Central memory CD8-positive, alpha-beta T cell (primary cell): Measurements from ENCODE around the gene POLE3.
"Not testable (repeated sequence)": the region's sequence is repeated elsewhere in the genome, so short reads cannot be mapped to it uniquely, and the experiment has no call there.

Experiments used
- ATAC-seq: fragments of 150-1000 bp; cut with Tn5 transposase; replicated peaks from 2 replicates; pipeline ENCODE4 v1.10.0; 2022; ENCODE audit warnings: mild to moderate bottlenecking, moderate FRiP score, moderate number of reproducible peaks; ENCODE audit not compliant: poor library complexity, severe bottlenecking; ENCODE audit errors: extremely low read depth
- DNase-seq, 2 donors: peaks; one replicate each; pipeline ENCODE4 v3.0.0; 2021; ENCODE audit warnings: low spot score in 2 of 2
- H3K27ac Mint-ChIP-seq: one replicate; pipeline ENCODE4 v1.8.0; 2022; ENCODE audit warnings: low read depth, mild to moderate bottlenecking, moderate library complexity, mixed read lengths
- H3K27me3 Mint-ChIP-seq: one replicate; pipeline ENCODE4 v1.8.0; 2022; ENCODE audit warnings: mixed read lengths
- H3K36me3 Mint-ChIP-seq: one replicate; pipeline ENCODE4 v1.8.0; 2022; ENCODE audit warnings: mild to moderate bottlenecking, moderate library complexity, mixed read lengths; ENCODE audit not compliant: insufficient read depth
- H3K4me1 Mint-ChIP-seq: one replicate; pipeline ENCODE4 v1.8.0; 2022; ENCODE audit warnings: mixed read lengths
- H3K4me3 Mint-ChIP-seq: one replicate; pipeline ENCODE4 v1.8.0; 2022; ENCODE audit warnings: mild to moderate bottlenecking, moderate library complexity, mixed read lengths
- H3K9me3 Mint-ChIP-seq: one replicate; pipeline ENCODE4 v1.8.0; 2022; ENCODE audit warnings: mixed read lengths

The POLE3 gene

DNA sequence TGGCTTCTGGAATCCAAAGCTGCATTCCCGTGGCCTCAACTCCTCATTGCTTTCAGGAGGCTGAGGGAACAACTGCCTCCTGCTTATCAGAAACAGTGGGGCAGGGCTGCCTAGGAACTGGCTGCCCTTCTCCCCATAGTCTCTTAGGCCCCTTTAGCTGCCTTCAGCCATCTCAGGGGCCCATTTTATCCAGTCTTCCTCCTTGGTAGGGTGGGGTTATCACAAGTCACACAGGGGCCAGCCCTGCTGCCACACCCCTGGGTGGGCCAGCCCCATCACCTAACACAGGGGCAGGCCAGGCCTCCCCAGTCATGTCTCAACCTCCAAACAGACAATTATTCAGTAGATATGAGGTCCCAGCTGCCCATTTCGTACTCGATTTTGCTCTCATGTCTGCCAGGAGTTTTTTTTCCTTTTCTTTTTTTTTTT lies 13.3 kb downstream of the POLE3 start:
- H3K36me3 Mint-ChIP-seq = peaks cover 14% of the 10 kb centered on the region
- no peak overlapping the region for H3K27ac Mint-ChIP-seq
- H3K4me3 Mint-ChIP-seq = no peak overlapping the region
- DNase-seq (no peak), ATAC-seq (no peak)
- no peaks in the 10 kb centered on the region for H3K9me3 Mint-ChIP-seq
- peaks cover 30% of the 10 kb centered on the region for H3K4me1 Mint-ChIP-seq
- no peaks in the 10 kb centered on the region for H3K27me3 Mint-ChIP-seq

DNA sequence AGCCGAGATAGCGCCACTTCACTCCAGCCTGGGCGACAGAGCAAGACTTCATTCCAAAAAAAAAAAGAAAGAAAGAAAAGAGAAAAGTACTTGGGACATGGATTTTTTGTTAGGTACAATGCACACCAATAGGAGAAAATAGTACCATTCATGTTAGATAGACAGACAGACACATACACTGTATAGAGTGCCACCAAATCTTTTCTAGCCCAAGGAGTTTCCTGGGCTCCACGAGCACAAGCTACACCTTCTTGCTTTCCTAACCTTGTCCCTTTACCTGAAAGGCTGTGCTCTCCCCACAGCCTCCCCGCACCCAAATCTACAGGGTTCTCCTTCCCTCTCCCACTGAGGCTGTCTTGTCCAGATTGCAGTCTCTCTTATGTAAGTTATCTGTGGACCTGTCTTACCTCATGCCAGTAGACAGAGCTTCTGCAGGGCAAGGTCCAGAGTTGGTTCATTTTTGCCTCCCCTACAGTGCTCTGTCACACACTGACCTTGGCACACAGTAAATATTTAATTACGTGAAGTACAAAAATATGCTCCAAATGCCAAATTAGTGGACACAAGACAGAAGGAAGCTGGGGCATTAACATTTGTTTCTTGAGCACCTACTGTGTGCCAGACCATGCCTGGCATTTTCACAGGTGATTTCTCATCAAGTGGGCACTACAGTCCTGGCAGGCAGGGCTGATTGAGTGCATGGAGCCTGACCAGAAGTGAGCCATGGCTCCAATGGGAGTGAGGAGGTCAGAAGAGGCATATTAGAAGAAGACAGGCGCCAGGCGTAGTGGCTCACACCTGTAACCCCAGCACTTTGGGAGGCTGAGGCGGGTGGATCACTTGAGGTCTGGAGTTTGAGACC lies 15.2 kb downstream of the POLE3 start:
- no peak for DNase-seq
- peaks cover 25% of the 10 kb centered on the region for H3K4me1 Mint-ChIP-seq
- no peaks in the 10 kb centered on the region for H3K9me3 Mint-ChIP-seq
- no peak overlapping the region for H3K4me3 Mint-ChIP-seq
- H3K27ac Mint-ChIP-seq = no peak overlapping the region
- peaks cover 11% of the 10 kb centered on the region for H3K36me3 Mint-ChIP-seq
- H3K27me3 Mint-ChIP-seq = no peaks in the 10 kb centered on the region
- ATAC-seq = no peak

DNA sequence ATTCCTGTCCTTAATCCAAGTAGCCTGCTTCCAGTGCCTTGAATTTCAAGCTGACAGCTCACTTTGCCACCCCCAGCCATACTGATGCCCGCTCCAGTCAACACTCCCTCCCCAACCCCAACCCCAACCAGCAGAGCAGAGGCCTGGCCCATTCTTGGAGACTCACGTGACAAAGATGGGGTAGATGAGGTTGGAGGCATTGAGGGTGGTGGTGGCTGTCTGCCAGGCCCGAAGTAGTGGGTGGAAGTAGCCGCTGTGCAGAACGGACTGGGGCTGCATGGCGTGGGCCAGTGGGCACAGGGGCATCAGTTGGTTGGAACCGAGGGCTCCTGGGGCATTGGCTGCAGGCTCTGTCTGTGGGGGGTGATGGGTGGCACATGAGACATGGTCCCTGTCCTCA lies 17.2 kb downstream of the POLE3 start:
- no peaks in the 10 kb centered on the region for H3K27me3 Mint-ChIP-seq
- H3K9me3 Mint-ChIP-seq = no peaks in the 10 kb centered on the region
- H3K4me3 Mint-ChIP-seq = no peak overlapping the region
- H3K27ac Mint-ChIP-seq = no peak overlapping the region
- no peak for DNase-seq
- ATAC-seq = no peak
- H3K36me3 Mint-ChIP-seq = peaks cover 9% of the 10 kb centered on the region
- H3K4me1 Mint-ChIP-seq = peaks cover 13% of the 10 kb centered on the region

DNA sequence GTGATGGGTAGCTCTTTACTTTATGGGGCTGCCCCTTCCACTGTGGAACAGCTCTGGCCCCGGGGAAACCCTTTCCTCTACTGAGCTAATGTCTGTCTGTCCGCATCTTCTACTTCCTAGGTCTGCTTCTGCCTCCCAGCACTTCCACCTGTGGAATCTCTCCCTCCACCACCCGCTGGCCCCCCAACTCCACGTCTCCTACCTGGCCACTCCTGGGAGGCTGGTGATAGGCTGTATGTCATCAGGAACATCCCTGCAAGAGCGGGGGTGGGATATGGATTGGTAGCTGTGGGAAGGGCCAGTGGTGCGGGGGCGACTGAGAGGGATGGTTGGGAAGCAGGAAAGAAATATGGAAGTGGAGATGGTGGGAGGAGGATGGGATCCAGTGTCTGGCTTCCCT lies 18.6 kb downstream of the POLE3 start:
- H3K36me3 Mint-ChIP-seq = peaks cover 9% of the 10 kb centered on the region
- H3K27me3 Mint-ChIP-seq = no peaks in the 10 kb centered on the region

DNA sequence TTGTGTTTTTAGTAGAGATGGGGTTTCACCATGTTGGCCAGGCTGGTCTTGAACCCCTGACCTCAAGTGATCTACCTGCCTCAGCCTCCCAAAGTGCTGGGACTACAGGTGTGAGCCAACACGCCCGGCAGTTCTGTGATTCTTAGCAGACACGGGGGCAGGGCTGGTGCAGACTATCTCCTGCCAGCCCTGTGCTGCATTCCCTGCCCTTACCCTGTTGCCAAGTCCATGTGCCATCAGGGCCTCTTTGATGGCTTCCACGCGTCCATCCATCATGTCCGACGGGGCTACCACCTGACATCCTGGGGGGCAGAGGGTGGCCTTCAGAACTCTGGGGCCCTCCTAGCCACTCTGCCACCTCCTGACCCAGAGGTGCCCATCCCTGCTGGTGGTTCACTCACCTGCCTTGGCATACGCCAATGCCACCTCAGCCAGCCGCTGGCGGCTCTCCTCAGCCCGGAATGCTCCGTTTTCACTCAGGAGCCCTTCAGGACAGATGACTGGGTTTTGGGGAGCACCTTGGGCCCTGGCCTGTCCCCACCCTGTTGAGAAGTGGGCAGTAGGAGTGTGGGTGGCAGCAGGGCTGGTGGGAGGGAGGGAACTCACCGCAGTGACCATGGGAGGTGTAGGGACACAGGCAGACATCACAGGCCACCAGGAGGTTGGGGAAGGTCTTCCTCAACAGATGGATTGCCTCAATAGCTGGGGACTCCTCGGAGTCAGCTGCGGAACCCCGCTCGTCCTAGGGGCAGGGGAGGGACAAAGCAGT lies 20.1 kb downstream of the POLE3 start:
- no peak for ATAC-seq
- H3K27ac Mint-ChIP-seq = no peak overlapping the region
- H3K4me3 Mint-ChIP-seq = no peak overlapping the region
- peaks cover 4% of the 10 kb centered on the region for H3K4me1 Mint-ChIP-seq
- no peaks in the 10 kb centered on the region for H3K27me3 Mint-ChIP-seq
- peaks cover 7% of the 10 kb centered on the region for H3K36me3 Mint-ChIP-seq
- no peak for DNase-seq
- no peaks in the 10 kb centered on the region for H3K9me3 Mint-ChIP-seq

More for the DNA sequence above, 18.6 kb downstream of the POLE3 start:
- Mint-ChIP-seq H3K9me3 (no peaks in the 10 kb centered on the region), H3K27ac (no peak overlapping the region), H3K4me3 (no peak overlapping the region), H3K4me1 (peaks cover 13% of the 10 kb centered on the region)
- DNase-seq (no peak), ATAC-seq (no peak)

DNA sequence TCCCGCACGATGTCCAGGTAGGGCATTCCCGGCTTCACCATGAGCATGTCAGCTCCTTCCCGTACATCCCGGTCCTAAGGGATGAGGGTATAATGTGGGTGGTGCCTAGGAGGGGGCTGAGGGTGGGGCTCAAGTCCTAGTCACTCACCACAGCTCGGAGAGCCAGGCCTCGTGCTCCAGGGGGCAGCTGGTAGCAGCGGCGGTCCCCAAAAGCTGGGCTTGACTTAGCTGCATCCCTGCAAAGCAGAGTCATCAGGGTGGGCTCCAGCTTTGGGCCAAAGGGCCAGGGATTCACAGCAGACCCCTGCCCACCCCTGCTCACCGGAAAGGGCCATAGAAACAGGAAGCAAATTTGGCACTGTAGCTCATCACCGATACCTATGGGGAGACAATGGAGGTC lies 21.0 kb downstream of the POLE3 start:
- Mint-ChIP-seq H3K36me3 (peaks cover 10% of the 10 kb centered on the region), H3K9me3 (no peaks in the 10 kb centered on the region), H3K4me1 (no peaks in the 10 kb centered on the region), H3K27ac (no peak overlapping the region), H3K27me3 (no peaks in the 10 kb centered on the region), H3K4me3 (no peak overlapping the region)
- no peak for DNase-seq
- no peak for ATAC-seq

DNA sequence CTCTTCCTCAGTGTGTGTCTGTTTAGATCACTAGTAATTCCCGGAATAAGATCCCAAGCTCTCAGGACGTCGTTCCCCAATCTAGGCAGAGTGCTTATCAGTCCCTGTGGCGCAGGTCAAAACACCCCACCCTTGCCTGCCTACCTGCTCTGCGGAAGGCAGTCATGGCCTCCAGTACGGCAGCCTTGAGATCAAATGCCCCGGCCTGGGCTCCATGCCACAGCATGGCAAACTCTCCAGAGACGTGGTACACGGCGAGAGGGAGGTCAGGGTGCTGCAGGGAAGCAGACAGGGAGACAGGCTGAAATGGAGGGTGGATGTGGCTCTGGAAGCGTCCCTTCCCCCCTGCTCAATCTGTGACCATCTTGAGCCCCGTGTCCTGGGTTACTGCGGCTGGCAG lies 21.6 kb downstream of the POLE3 start:
- DNase-seq = no peak
- no peaks in the 10 kb centered on the region for H3K9me3 Mint-ChIP-seq
- ATAC-seq = no peak
- no peaks in the 10 kb centered on the region for H3K4me1 Mint-ChIP-seq
- H3K36me3 Mint-ChIP-seq = peaks cover 10% of the 10 kb centered on the region
- H3K27ac Mint-ChIP-seq = no peak overlapping the region
- H3K27me3 Mint-ChIP-seq = no peaks in the 10 kb centered on the region
- H3K4me3 Mint-ChIP-seq = no peak overlapping the region

DNA sequence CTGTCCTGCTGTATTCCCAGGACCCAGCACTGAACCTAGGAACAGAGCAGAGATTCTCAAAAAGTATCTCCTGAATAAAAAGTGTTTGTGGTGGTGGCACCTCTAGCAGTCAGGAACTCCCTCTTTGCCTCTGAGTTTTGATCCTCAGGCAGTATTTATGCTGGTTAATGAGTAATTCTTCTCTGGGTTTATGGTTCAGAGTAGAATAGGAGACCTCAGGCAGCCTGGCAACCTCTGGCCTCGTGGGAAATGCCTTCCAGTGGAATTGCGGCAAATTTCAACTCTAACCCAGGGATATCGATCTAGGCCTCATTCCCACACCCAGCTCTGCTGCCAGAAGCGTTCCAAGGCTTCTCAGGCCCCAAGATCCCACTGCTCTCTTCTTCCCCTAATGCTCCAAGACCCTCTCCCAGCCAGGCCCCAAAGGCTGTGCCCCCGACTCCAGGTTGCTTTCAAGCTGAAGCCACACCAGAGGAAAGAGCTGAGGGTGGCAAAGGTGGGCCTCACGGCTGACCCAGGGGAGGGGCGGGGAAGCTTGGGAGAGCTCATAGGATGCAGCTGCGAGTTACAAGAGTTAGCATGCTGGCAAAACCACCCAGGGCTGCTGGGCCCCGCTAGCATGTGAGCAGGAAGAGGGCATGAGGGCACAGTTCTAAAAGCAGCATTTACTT lies 22.8 kb downstream of the POLE3 start:
- no peak for ATAC-seq
- H3K27ac Mint-ChIP-seq = no peak overlapping the region
- H3K36me3 Mint-ChIP-seq = peaks cover 7% of the 10 kb centered on the region

DNA sequence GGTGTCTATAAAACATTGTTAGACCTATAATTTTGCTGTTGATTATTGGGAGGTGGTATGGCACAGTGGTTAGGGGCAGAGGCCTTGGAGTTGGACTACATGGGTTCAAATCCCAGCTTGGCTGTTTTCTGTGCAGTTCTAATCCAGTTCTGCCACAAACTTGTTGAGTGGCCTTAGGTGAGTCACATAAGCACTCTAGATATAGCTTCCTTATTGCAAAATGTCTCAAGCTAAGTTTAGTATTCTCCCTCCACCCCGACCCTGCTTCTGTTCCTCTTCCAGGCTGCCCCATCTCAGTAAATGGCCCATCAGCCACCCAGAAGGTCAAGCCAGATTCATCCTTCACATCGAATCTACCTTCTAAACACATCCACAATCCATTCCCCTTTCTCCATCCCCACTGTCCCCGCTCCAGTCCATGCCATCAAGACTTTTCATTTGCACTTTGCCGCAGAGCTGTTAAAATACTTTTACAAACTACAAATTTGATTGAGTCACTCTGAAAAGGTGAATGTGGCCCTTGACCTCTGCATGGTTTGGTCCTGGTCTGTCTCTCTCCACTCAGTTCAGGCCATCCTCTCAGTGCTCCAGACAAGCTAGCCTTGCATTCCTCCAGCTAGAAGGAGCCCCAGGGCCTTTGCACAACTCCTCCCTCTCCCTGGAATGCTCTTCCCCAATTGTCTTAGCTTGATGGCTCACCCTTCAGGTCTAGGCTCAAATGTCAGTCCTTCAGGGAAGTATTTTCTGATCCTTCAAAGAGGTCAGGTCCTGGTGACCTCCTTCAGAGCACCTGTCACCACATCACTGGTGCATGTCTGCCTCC lies 23.7 kb downstream of the POLE3 start:
- DNase-seq (no peak), ATAC-seq (no peak)
- H3K36me3 Mint-ChIP-seq = peaks cover 7% of the 10 kb centered on the region
- H3K9me3 Mint-ChIP-seq = no peaks in the 10 kb centered on the region
- no peaks in the 10 kb centered on the region for H3K27me3 Mint-ChIP-seq
- H3K4me3 Mint-ChIP-seq = no peak overlapping the region
- H3K4me1 Mint-ChIP-seq = no peaks in the 10 kb centered on the region
- no peak overlapping the region for H3K27ac Mint-ChIP-seq

More for the DNA sequence above, 22.8 kb downstream of the POLE3 start:
- Mint-ChIP-seq H3K4me1 (no peaks in the 10 kb centered on the region), H3K9me3 (no peaks in the 10 kb centered on the region), H3K4me3 (no peak overlapping the region), H3K27me3 (no peaks in the 10 kb centered on the region)
- DNase-seq = no peak

DNA sequence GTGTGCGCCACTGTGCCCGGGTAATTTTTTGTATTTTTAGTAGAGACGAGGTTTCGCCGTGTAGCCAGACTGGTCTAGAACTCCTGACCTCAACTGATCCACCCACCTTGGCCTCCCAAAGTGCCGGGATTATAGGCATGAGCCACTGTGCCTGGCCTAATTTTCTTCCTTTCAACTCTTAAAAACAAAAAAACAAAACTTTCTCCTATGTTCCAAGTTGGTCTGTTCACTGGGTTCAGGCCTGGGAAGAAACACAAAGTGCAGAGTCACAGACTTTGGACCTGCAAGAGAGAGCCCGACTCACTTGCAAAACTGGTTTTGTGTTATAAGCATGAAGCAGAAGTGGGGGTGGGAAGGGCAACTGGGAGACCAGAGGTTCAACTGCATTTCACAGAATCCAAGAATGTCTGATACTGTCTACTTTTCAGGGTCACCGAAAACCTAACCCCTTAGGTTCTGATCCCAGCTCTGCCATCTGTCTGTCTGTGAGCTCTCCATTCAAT lies 28.5 kb downstream of the POLE3 start:
- Mint-ChIP-seq H3K4me1 (no peaks in the 10 kb centered on the region), H3K27me3 (no peaks in the 10 kb centered on the region), H3K36me3 (peaks cover 3% of the 10 kb centered on the region), H3K9me3 (no peaks in the 10 kb centered on the region), H3K27ac (no peak overlapping the region), H3K4me3 (no peak overlapping the region)
- ATAC-seq (no peak), DNase-seq (no peak)

DNA sequence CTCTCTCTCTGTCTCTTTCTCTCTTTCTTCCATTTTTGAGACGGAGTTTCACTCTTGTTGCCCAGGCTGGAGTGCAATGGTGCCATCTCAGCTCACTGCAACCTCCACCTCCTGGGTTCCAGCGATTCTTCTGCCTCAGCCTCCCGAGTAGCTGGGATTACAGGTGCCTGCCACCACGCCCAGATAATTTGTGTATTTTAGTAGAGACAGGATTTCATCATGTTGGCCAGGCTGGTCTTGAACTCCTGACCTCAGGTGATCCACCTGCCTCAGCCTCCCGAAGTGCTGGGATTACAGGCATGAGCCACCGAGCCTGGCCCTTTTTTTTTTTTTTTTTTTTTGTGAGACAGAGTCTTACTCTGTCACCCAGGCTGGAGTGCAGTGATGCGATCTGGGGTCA lies 29.0 kb downstream of the POLE3 start:
- ATAC-seq = not testable (repeated sequence)

DNA sequence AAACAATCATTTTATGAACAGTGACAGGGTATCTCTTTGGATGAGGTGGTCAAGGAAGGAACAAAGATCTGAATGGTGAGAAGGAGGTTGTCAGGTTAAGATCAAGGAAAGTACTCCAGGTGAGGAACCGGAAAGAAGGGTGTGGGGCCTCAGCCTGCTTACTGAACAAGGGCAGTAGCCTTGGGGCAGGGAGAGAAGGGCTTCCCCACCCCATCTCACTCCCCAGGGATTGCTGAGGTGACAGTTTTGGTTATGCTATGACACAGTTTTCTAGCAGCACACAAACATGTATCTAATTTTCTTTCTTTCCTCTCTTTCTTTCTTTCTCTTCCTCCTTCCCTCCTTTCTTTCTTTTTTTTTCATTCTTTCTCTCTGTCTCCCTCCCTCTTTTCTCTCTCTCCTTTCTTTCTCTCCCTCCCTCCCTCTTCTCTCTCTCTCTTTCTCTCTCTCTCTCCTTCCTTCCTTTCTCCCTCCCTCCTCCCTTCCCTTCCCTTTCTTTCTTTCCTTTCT lies 29.6 kb downstream of the POLE3 start:
- ATAC-seq (no peak), DNase-seq (no peak)
- H3K4me1 Mint-ChIP-seq = no peaks in the 10 kb centered on the region
- H3K27ac Mint-ChIP-seq = no peak overlapping the region
- H3K27me3 Mint-ChIP-seq = no peaks in the 10 kb centered on the region
- H3K36me3 Mint-ChIP-seq = peaks cover 6% of the 10 kb centered on the region
- no peaks in the 10 kb centered on the region for H3K9me3 Mint-ChIP-seq
- no peak overlapping the region for H3K4me3 Mint-ChIP-seq

More for the DNA sequence above, 29.0 kb downstream of the POLE3 start:
- not testable (repeated sequence) for H3K27me3 Mint-ChIP-seq, H3K4me1 Mint-ChIP-seq, DNase-seq, H3K36me3 Mint-ChIP-seq, H3K9me3 Mint-ChIP-seq, H3K4me3 Mint-ChIP-seq, H3K27ac Mint-ChIP-seq
